ENCODE results near the gene SOS2. TPM values are rescaled to one million over a fixed set of nuclear protein-coding genes. Genes with fewer than 3 reads are reported as not detected.

SOS2 gene
- polyA plus RNA-seq, 3 donors: 9.3 to 24.3 (median 12.0) TPM

GRCh38 chr14:50069325-50069724 is 162.1 kb downstream of the SOS2 start:
- Mint-ChIP-seq H3K27me3 (ENCODE audit: low read depth in 3 of 3) (peaks cover 0 to 3% (median 0%) of the 10 kb centered on the region in 3 donors), H3K4me1 (peaks cover 31% of the 10 kb centered on the region), H3K27ac (no peak overlapping the region), H3K4me3 (no peak overlapping the region), H3K9me3 (no peaks in the 10 kb centered on the region), H3K36me3 (no peaks in the 10 kb centered on the region)
- H3K9me3 ChIP-seq (replicated peaks in 1 of 2; ENCODE audit: control insufficient read depth in 1 of 2, insufficient read depth in 1 of 2, low read length in 2 of 2): no peaks in the 10 kb centered on the region
- H3K27ac ChIP-seq (ENCODE audit: low read depth in 1 of 2, low read length in 2 of 2): no peak overlapping the region
- H3K4me1 ChIP-seq (ENCODE audit: control insufficient read depth in 1 of 2, insufficient read depth in 2 of 2, low read length in 2 of 2): peaks cover 24 to 33% of the 10 kb centered on the region in 2 donors
- no peak overlapping the region for H2AFZ ChIP-seq (ENCODE audit: insufficient read depth, low read depth, low read length, poor library complexity, severe bottlenecking)
- H3K79me2 ChIP-seq (ENCODE audit: insufficient read depth, low read length): no peaks in the 10 kb centered on the region
- no peak overlapping the region for H3K4me3 ChIP-seq (replicated peaks in 1 of 3; ENCODE audit: low read depth in 2 of 3, low read length in 3 of 3)
- no peaks in the 10 kb centered on the region for H3K36me3 ChIP-seq (replicated peaks in 1 of 2; ENCODE audit: control insufficient read depth in 1 of 2, insufficient read depth in 2 of 2, low read length in 2 of 2)
- WGBS (ENCODE audit: insufficient coverage): 43% methylated on average over 1 of the region's 2 CpGs
- intact Hi-C loops (cut with micrococcal nuclease): no loop called here
- H3K27me3 ChIP-seq (ENCODE audit: control insufficient read depth in 2 of 2, insufficient read depth in 2 of 2, low read length in 2 of 2): no peaks in the 10 kb centered on the region
- H3K4me2 ChIP-seq (replicated peaks; ENCODE audit: extremely low read depth, low read length, poor library complexity, severe bottlenecking): no peak overlapping the region
- TF ChIP-seq, protein P1, sequence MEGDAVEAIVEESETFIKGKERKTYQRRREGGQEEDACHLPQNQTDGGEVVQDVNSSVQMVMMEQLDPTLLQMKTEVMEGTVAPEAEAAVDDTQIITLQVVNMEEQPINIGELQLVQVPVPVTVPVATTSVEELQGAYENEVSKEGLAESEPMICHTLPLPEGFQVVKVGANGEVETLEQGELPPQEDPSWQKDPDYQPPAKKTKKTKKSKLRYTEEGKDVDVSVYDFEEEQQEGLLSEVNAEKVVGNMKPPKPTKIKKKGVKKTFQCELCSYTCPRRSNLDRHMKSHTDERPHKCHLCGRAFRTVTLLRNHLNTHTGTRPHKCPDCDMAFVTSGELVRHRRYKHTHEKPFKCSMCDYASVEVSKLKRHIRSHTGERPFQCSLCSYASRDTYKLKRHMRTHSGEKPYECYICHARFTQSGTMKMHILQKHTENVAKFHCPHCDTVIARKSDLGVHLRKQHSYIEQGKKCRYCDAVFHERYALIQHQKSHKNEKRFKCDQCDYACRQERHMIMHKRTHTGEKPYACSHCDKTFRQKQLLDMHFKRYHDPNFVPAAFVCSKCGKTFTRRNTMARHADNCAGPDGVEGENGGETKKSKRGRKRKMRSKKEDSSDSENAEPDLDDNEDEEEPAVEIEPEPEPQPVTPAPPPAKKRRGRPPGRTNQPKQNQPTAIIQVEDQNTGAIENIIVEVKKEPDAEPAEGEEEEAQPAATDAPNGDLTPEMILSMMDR (IDR thresholded peaks at IDR 0.05): no peak
- H3K9ac ChIP-seq (ENCODE audit: insufficient read depth, low read length, poor library complexity, severe bottlenecking): no peak overlapping the region
- H4K20me1 ChIP-seq (ENCODE audit: insufficient read depth, low read length): no peaks in the 10 kb centered on the region
- no peak for DNase-seq

- Histone ChIP-seq H3K9me3 (replicated peaks in 1 of 2; ENCODE audit: control insufficient read depth in 1 of 2, insufficient read depth in 1 of 2, low read length in 2 of 2) (no peaks in the 10 kb centered on the region), H3K27me3 (ENCODE audit: control insufficient read depth in 2 of 2, insufficient read depth in 2 of 2, low read length in 2 of 2) (no peaks in the 10 kb centered on the region), H3K79me2 (ENCODE audit: insufficient read depth, low read length) (no peaks in the 10 kb centered on the region), H3K27ac (ENCODE audit: low read depth in 1 of 2, low read length in 2 of 2) (no peak overlapping the region), H3K4me1 (ENCODE audit: control insufficient read depth in 1 of 2, insufficient read depth in 2 of 2, low read length in 2 of 2) (peaks cover 32 to 41% of the 10 kb centered on the region in 2 donors), H4K20me1 (ENCODE audit: insufficient read depth, low read length) (no peaks in the 10 kb centered on the region), H3K4me3 (replicated peaks in 1 of 3; ENCODE audit: low read depth in 2 of 3, low read length in 3 of 3) (no peak overlapping the region), H3K36me3 (replicated peaks in 1 of 2; ENCODE audit: control insufficient read depth in 1 of 2, insufficient read depth in 2 of 2, low read length in 2 of 2) (no peaks in the 10 kb centered on the region), H3K9ac (ENCODE audit: insufficient read depth, low read length, poor library complexity, severe bottlenecking) (no peak overlapping the region), H2AFZ (ENCODE audit: insufficient read depth, low read depth, low read length, poor library complexity, severe bottlenecking) (no peak overlapping the region), H3K4me2 (replicated peaks; ENCODE audit: extremely low read depth, low read length, poor library complexity, severe bottlenecking) (no peak overlapping the region)
- Mint-ChIP-seq H3K27ac (peak overlapping the region in 1 of 7 donors; percentile 30), H3K36me3 (no peaks in the 10 kb centered on the region), H3K27me3 (ENCODE audit: low read depth in 3 of 3) (peaks cover 0 to 3% (median 0%) of the 10 kb centered on the region in 3 donors), H3K9me3 (no peaks in the 10 kb centered on the region), H3K4me1 (peaks cover 38% of the 10 kb centered on the region), H3K4me3 (no peak overlapping the region)
- 100% methylated on average over 2 of the region's 7 CpGs for WGBS (ENCODE audit: insufficient coverage)
- intact Hi-C loops (cut with micrococcal nuclease): no loop called here
- no peak for DNase-seq
- TF ChIP-seq, protein P1 (IDR thresholded peaks at IDR 0.05): no peak
Observed at GRCh38 chr14:50068496-50068895, 162.9 kb downstream of the SOS2 start.

Data from CD14-positive monocyte (primary cell).